Stomach smooth muscle (tissue), 2 donors: ENCODE data around the gene SLC25A53.

Source experiments
- H3K27ac ChIP-seq: one replicate; pipeline ENCODE4 v1.7.0; 2013; ENCODE audit warnings: mild to moderate bottlenecking, low read length, inconsistent platforms
- H3K27me3 ChIP-seq, 2 donors: one replicate each; pipeline ENCODE4 v1.7.0; 2013; ENCODE audit warnings: low read length in 2 of 2; ENCODE audit not compliant: insufficient read depth in 2 of 2, control insufficient read depth in 1 of 2
- H3K36me3 ChIP-seq, 2 donors: one replicate each; pipeline ENCODE4 v1.7.0; 2013; ENCODE audit warnings: low read length in 2 of 2; ENCODE audit not compliant: control insufficient read depth in 2 of 2, insufficient read depth in 2 of 2
- H3K4me1 ChIP-seq: one replicate; pipeline ENCODE4 v1.7.0; 2013; ENCODE audit warnings: low read length; ENCODE audit not compliant: control insufficient read depth, insufficient read depth
- H3K4me3 ChIP-seq, 2 donors: one replicate each; pipeline ENCODE4 v1.7.0; 2013; ENCODE audit warnings: low read length in 2 of 2
- H3K9ac ChIP-seq, 2 donors: one replicate each; pipeline ENCODE4 v1.7.0; 2013; ENCODE audit warnings: low read length in 2 of 2, mild to moderate bottlenecking in 1 of 2
- H3K9me3 ChIP-seq, 2 donors: one replicate each; pipeline ENCODE4 v1.7.0; 2013; ENCODE audit warnings: low read length in 2 of 2; ENCODE audit not compliant: control insufficient read depth in 2 of 2
- donor health status: healthy.
- donor health status: Pancreatic carcinoma.

The SLC25A53 gene

DNA sequence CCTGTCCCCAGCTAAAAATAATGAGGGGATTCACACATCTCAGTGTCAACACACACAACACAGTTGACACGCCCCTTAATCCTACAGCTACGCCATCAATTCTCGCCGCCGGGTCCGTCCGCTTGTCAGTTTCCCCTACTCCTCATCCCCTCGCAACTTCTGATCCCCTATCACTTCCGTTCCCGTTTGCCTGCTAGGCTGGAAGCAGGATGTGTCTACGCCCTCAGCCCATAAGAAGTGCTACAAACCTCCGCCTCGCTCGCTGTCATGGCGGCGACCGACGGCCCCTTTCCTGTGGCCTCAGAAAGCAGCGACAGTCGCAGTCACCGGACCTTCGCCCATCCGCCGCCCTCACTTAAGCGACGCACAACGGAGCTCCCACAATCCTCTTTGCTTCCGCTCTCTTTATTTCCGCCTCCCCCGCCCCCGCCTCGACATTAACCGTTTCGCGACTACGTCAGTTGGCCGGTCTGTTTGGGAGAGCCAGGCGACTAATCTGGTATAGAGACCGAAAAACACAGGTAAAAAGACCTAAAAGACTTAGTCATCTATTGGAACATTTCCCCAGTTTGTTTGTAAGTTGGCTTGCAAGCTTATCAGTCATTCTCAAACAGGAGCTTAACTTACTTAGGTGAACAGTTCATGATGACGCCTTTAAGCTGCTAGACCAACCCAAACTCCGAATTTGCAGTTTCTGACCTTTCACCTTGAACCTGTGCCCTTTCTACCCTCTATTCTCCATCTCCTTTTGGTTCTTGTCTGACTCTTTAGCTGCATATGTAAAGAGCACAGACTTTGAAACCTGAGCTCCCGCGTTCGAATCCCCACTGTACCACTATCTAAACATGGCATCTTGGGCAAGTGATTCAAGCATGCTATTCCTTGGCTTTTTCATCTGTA is at the start of gene SLC25A53:
Gene SLC25A53 (minus strand): TSS at position 380 of the 900 bp plus-strand sequence. CDS start 51,752 bp downstream, outside the sequence.
- Histone ChIP-seq H3K36me3 (no peaks in the 10 kb centered on the region), H3K4me1 (peaks cover 7% of the 10 kb centered on the region), H3K9ac (peak within 1 kb of the TSS; percentile 77 to 86), H3K27ac (peak within 1 kb of the TSS; percentile 82), H3K4me3 (peak within 1 kb of the TSS; percentile 86 to 92), H3K27me3 (peaks cover 0 to 7% of the 10 kb centered on the region in 2 donors), H3K9me3 (no peaks in the 10 kb centered on the region)

- Histone ChIP-seq H3K36me3 (no peaks in the 10 kb centered on the region), H3K9ac (no peak overlapping the region), H3K4me1 (no peaks in the 10 kb centered on the region), H3K27ac (no peak overlapping the region), H3K27me3 (peaks cover 0 to 3% of the 10 kb centered on the region in 2 donors), H3K4me3 (no peak overlapping the region), H3K9me3 (no peaks in the 10 kb centered on the region)
Measured at GRCh38 chrX:104205548-104205947, 48.7 kb upstream of the SLC25A53 start.

DNA sequence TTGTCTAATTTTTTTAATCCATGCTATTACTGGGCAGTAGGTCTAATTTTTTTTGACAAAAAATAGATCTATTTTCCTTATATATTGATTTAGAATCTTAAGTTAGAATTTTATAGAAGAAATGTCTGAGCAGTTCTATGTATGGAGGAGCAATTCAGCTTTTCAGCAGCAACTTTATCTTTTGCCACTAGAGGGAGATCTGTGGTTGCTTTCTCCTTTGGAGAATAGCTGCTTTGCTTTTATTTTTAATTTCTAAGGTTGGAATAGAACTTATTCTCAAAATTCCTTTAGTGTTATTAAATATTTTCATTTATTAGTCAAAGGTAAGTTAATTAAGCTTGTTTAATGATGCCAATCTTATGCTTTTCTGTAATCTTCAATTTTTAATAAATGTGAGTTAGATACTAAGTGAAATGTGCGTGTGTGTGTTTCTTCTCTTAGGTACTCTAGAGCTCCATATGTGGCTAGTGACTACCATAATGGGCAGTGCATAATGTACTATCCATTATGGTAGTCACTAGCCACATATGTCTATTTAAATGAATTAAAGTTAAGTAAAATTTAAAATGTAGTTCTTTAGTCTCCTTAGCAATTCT is 38.8 kb upstream of the SLC25A53 start:
- Histone ChIP-seq H3K36me3 (peaks cover 0 to 2% of the 10 kb centered on the region in 2 donors), H3K9me3 (no peaks in the 10 kb centered on the region), H3K27me3 (no peaks in the 10 kb centered on the region)

GRCh38 chrX:104195013-104195412 is 38.2 kb upstream of the SLC25A53 start:
- Histone ChIP-seq H3K27me3 (no peaks in the 10 kb centered on the region), H3K36me3 (peaks cover 0 to 2% of the 10 kb centered on the region in 2 donors), H3K9ac (no peak overlapping the region)

More for the DNA sequence above, 38.8 kb upstream of the SLC25A53 start:
- no peak overlapping the region for H3K4me3 ChIP-seq
- H3K4me1 ChIP-seq, result no peaks in the 10 kb centered on the region
- no peak overlapping the region for H3K27ac ChIP-seq
- no peak overlapping the region for H3K9ac ChIP-seq

GRCh38 chrX:104193485-104193884 is 36.7 kb upstream of the SLC25A53 start:
- Histone ChIP-seq H3K27me3 (no peaks in the 10 kb centered on the region), H3K27ac (no peak overlapping the region), H3K9me3 (no peaks in the 10 kb centered on the region), H3K4me1 (no peaks in the 10 kb centered on the region), H3K4me3 (no peak overlapping the region), H3K9ac (no peak overlapping the region), H3K36me3 (peaks cover 2% of the 10 kb centered on the region in 2 donors)

More at GRCh38 chrX:104195013-104195412, 38.2 kb upstream of the SLC25A53 start:
- Histone ChIP-seq H3K9me3 (no peaks in the 10 kb centered on the region), H3K4me1 (no peaks in the 10 kb centered on the region), H3K4me3 (no peak overlapping the region), H3K27ac (no peak overlapping the region)

DNA sequence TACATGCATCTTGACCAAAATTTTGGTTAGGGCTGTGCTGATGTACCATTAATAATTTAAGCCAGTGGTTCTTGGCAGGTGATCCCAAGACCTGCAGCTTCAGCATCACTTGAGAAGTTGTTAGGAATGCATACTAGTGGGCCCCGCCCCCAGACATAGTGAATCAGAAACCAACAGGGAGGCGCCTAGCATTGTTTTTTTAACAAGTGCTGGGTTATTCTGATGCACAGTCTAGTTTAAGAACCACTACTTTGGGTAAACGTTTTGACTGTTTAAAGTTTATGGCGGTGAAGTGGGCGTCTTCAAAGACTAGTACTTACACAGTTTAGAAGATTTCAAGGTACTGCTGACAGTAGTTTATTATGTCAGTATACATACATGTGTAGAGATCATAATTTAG is 33.0 kb upstream of the SLC25A53 start:
- peaks cover 0 to 15% of the 10 kb centered on the region in 2 donors for H3K36me3 ChIP-seq
- H3K4me3 ChIP-seq, result no peak overlapping the region
- no peaks in the 10 kb centered on the region for H3K4me1 ChIP-seq
- no peaks in the 10 kb centered on the region for H3K9me3 ChIP-seq
- no peak overlapping the region for H3K9ac ChIP-seq
- no peak overlapping the region for H3K27ac ChIP-seq
- H3K27me3 ChIP-seq, result no peaks in the 10 kb centered on the region

- Histone ChIP-seq H3K36me3 (peaks cover 0 to 15% of the 10 kb centered on the region in 2 donors), H3K4me1 (no peaks in the 10 kb centered on the region)
Measured at GRCh38 chrX:104187931-104188330, 31.1 kb upstream of the SLC25A53 start.

DNA sequence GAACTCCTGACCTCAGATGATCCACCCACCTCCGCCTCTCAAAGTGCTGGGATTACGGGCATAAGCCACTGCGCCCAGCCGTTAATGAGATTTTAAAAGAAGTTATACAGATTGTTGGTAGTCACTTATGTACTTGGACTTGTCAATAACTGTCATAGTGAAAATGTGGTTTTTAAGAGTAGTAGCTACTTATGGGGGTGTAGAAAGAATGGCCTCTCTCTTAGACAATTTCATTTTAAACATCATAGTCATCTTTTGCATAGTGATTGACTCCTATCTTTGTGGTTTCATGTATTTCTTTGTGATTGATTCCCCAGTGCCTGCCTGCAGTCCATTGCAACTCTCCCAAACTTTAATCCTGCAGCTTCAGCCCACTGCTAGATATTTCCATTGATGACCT is 26.9 kb upstream of the SLC25A53 start:
- no peaks in the 10 kb centered on the region for H3K9me3 ChIP-seq
- no peak overlapping the region for H3K4me3 ChIP-seq
- peaks cover 0 to 14% of the 10 kb centered on the region in 2 donors for H3K36me3 ChIP-seq
- no peak overlapping the region for H3K9ac ChIP-seq
- H3K27me3 ChIP-seq, result no peaks in the 10 kb centered on the region
- H3K4me1 ChIP-seq, result no peaks in the 10 kb centered on the region
- no peak overlapping the region for H3K27ac ChIP-seq

More at GRCh38 chrX:104187931-104188330, 31.1 kb upstream of the SLC25A53 start:
- Histone ChIP-seq H3K9ac (no peak overlapping the region), H3K27ac (no peak overlapping the region), H3K9me3 (no peaks in the 10 kb centered on the region), H3K4me3 (no peak overlapping the region), H3K27me3 (no peaks in the 10 kb centered on the region)

GRCh38 chrX:104173841-104174240 is 17.0 kb upstream of the SLC25A53 start:
- Histone ChIP-seq H3K27ac (no peak overlapping the region), H3K4me3 (no peak overlapping the region), H3K36me3 (peaks cover 0 to 2% of the 10 kb centered on the region in 2 donors), H3K9me3 (no peaks in the 10 kb centered on the region), H3K27me3 (no peaks in the 10 kb centered on the region), H3K4me1 (no peaks in the 10 kb centered on the region), H3K9ac (no peak overlapping the region)

DNA sequence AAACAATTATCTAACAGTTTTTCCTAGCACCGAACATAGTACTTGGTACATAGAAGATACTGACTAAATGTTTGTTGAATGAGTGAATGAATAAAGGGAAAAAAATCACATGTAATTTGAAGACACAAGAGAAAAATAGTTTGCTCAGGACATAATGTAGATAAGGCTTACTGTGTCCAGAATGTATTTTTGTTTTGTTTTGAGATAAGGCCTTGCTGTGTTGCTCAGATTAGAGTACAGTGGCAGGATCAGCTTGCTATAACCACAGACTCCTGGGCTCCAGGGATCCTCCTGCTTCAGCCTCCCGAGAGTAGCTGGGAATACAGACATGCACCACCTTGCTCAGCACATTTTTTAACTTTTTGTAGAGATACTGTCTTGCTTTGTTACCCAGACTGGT is 16.0 kb upstream of the SLC25A53 start:
- H3K4me3 ChIP-seq, result no peak overlapping the region
- no peak overlapping the region for H3K27ac ChIP-seq
- no peak overlapping the region for H3K9ac ChIP-seq
- no peaks in the 10 kb centered on the region for H3K36me3 ChIP-seq
- no peaks in the 10 kb centered on the region for H3K9me3 ChIP-seq
- no peaks in the 10 kb centered on the region for H3K27me3 ChIP-seq
- H3K4me1 ChIP-seq, result no peaks in the 10 kb centered on the region
